ENCODE measurements around the gene SLC16A10. TPM values are rescaled to one million over a fixed set of nuclear protein-coding genes. Genes with fewer than 3 reads are reported as not detected.
A peak's percentile ranks its signal among the peaks of the same experiment; 100 is the strongest.

SLC16A10 gene
- total and polyA plus RNA-seq, 2 donors (not counting 3 experiments of a cell fraction or from before 2014, with no cell fraction given): not detected

- BruUV-seq (replicated peaks): no TSS peak
- ChIA-PET POLR2A (no interaction called here), CTCF (no interaction called here)
- FAIRE-seq (no peak), DNase-seq (ENCODE audit: low read depth, low spot score) (no peak)
- no peak overlapping the region for H2AFZ ChIP-seq (ENCODE audit: low read depth, low read length)
- H4K20me1 ChIP-seq (replicated peaks; ENCODE audit: control insufficient read depth, extremely low read depth, insufficient read depth, low read length): no peaks in the 10 kb centered on the region
- peaks cover 12% of the 10 kb centered on the region for H3K4me1 ChIP-seq (ENCODE audit: control insufficient read depth, extremely low read depth, insufficient read depth, low read length)
- H3K9ac ChIP-seq (replicated peaks; ENCODE audit: extremely low read depth, insufficient read depth, low read length): no peak overlapping the region
- dilution Hi-C loops (cut with MboI; ENCODE audit: extremely low pct_ligation_motif_present, low sequenced_read_pairs): no loop called here
- no peaks in the 10 kb centered on the region for H3K79me2 ChIP-seq (ENCODE audit: control insufficient read depth, insufficient read depth, low read length)
- peak overlapping the region; percentile 76 for H3K4me2 ChIP-seq (ENCODE audit: insufficient read depth, low read length)
- intact Hi-C loops (cut with micrococcal nuclease): no loop called here
- H3K27me3 ChIP-seq (ENCODE audit: control insufficient read depth in 2 of 2, insufficient read depth in 2 of 2, low read length in 2 of 2): peaks cover 35 to 57% of the 10 kb centered on the region in 2 experiments
- H3K9me1 ChIP-seq (replicated peaks; ENCODE audit: control insufficient read depth, extremely low read depth, insufficient read depth, low read length): no peaks in the 10 kb centered on the region
- H3K27ac ChIP-seq (ENCODE audit: insufficient read depth, low read depth, low read length): no peak overlapping the region
- no peaks in the 10 kb centered on the region for H3K9me3 ChIP-seq (replicated peaks; ENCODE audit: control insufficient read depth, insufficient read depth, low read length)
- H3K4me3 ChIP-seq (replicated peaks in 1 of 3; ENCODE audit: insufficient read depth in 1 of 3, low read depth in 1 of 3, low read length in 3 of 3): peak overlapping the region in 1 of 3 experiments; percentile 29
- H3K36me3 ChIP-seq (ENCODE audit: control insufficient read depth in 2 of 2, extremely low read depth in 1 of 2, insufficient read depth in 2 of 2, low read length in 2 of 2): no peaks in the 10 kb centered on the region
- TF ChIP-seq MYC (IDR thresholded peaks at IDR 0.05; ENCODE audit: low read depth, low read length): no peak
- TF ChIP-seq POLR2A (IDR thresholded peaks at IDR 0.05; ENCODE audit: low read depth, low read length): no peak
- no peak for TF ChIP-seq FOS (IDR thresholded peaks at IDR 0.05; ENCODE audit: borderline replicate concordance, insufficient read depth, low read length)
- TF ChIP-seq GATA2 (IDR thresholded peaks at IDR 0.05; ENCODE audit: insufficient read depth, insufficient read length, low read depth, low read length): no peak
- TF ChIP-seq EZH2 (IDR thresholded peaks at IDR 0.05; ENCODE audit: borderline replicate concordance, low read depth, low read length, severe bottlenecking): no peak
- no peak for TF ChIP-seq POLR2AphosphoS5 (IDR thresholded peaks at IDR 0.05; ENCODE audit: insufficient read depth, low read depth, low read length)
- TF ChIP-seq MAX (IDR thresholded peaks at IDR 0.05; ENCODE audit: insufficient read depth, insufficient read length): no peak
- no peak for TF ChIP-seq JUN (IDR thresholded peaks at IDR 0.05; ENCODE audit: borderline replicate concordance, insufficient read depth, insufficient read length, low read depth)
Measured at GRCh38 chr6:111086685-111087084, 618 bp upstream of the SLC16A10 start.

Measured in endothelial cell of umbilical vein (primary cell).